Muscle layer of colon (tissue), 2 donors: ENCODE data around the gene TMUB1.

ENCODE experiments used
- H3K27ac ChIP-seq: one replicate; pipeline ENCODE4 v1.7.0; 2013; ENCODE audit warnings: low read depth, mild to moderate bottlenecking, low read length, moderate library complexity
- H3K27me3 ChIP-seq, 2 donors: one replicate each; pipeline ENCODE4 v1.7.0; 2013; ENCODE audit warnings: low read length in 2 of 2, mild to moderate bottlenecking in 2 of 2; ENCODE audit not compliant: insufficient read depth in 2 of 2, control insufficient read depth in 1 of 2
- H3K36me3 ChIP-seq: one replicate; pipeline ENCODE4 v1.7.0; 2013; ENCODE audit warnings: mild to moderate bottlenecking, low read length; ENCODE audit not compliant: insufficient read depth
- H3K4me1 ChIP-seq: one replicate; pipeline ENCODE4 v1.7.0; 2013; ENCODE audit warnings: mild to moderate bottlenecking, low read length; ENCODE audit not compliant: insufficient read depth
- H3K4me3 ChIP-seq, 2 donors: one replicate each; pipeline ENCODE4 v1.7.0; 2013; ENCODE audit warnings: low read length in 2 of 2, low read depth in 1 of 2, mild to moderate bottlenecking in 1 of 2, moderate library complexity in 1 of 2
- H3K9ac ChIP-seq: one replicate; pipeline ENCODE4 v1.7.0; 2013; ENCODE audit warnings: low read length
- H3K9me3 ChIP-seq: one replicate; pipeline ENCODE4 v1.7.0; 2013; ENCODE audit warnings: mild to moderate bottlenecking, low read length
- donor health status: abdominal sarcoma.
- donor health status: Adenocarcinoma of cecum.

TMUB1 gene

GRCh38 chr7:151078233-151079040, 4.9 kb downstream of the TMUB1 start:
- H3K36me3 ChIP-seq: peaks cover 29% of the 10 kb centered on the region
- H3K4me1 ChIP-seq: peaks cover 44% of the 10 kb centered on the region
- no peaks in the 10 kb centered on the region for H3K27me3 ChIP-seq
- no peaks in the 10 kb centered on the region for H3K9me3 ChIP-seq
- H3K4me3 ChIP-seq: no peak overlapping the region
- peak overlapping the region; percentile 24 for H3K27ac ChIP-seq
- H3K9ac ChIP-seq: no peak overlapping the region

- H3K4me3 ChIP-seq: no peak overlapping the region
- H3K27me3 ChIP-seq: no peaks in the 10 kb centered on the region
- no peak overlapping the region for H3K9ac ChIP-seq
- H3K9me3 ChIP-seq: no peaks in the 10 kb centered on the region
- H3K4me1 ChIP-seq: peaks cover 43% of the 10 kb centered on the region
- peak overlapping the region; percentile 24 for H3K27ac ChIP-seq
- peaks cover 29% of the 10 kb centered on the region for H3K36me3 ChIP-seq
Measured at GRCh38 chr7:151077705-151078232, 5.5 kb downstream of the TMUB1 start.

DNA sequence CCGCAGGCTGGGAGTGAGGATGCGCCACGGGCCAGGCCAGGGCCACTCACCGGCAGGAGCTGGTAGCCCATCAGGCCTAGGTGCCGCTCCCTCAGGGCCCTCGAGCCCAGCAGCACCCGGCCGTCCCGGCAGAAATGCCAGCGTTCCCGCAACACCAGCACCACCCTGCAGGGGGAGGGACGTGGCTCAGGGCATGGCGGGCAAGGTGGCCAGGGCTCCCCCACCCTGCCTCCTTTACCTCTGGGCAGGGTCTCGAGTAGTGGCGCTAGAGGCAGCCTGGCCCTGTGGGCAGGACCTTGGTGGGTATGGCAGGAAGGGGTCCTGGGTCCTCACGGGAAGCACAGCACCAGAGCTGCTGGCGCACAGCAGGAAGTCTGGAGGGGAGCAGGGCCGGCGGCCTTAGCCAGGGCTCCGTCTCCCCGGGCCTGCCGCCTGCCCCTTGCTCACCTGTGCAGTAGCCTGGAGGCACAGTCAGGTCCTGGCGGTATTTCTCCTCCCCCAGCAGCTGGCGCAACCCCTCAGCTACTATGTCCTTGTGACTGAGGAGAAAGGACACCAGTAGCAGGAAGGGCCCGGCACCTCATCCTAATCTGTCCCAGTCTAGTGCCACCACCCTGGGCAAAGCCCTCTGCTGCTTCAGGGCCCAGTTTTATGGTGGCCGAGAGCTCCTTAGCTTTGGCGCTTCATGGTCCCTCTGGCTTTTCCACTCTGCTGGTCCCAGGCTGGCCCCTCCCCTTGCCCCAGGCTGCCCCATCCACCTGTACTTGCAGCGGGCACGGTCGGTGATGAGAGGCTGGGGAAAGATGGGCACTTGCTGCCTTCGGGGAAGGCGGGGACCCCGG, 6.2 kb downstream of the TMUB1 start:
- peaks cover 32% of the 10 kb centered on the region for H3K36me3 ChIP-seq
- peak overlapping the region; percentile 24 for H3K27ac ChIP-seq
- H3K4me1 ChIP-seq: peaks cover 36% of the 10 kb centered on the region

DNA sequence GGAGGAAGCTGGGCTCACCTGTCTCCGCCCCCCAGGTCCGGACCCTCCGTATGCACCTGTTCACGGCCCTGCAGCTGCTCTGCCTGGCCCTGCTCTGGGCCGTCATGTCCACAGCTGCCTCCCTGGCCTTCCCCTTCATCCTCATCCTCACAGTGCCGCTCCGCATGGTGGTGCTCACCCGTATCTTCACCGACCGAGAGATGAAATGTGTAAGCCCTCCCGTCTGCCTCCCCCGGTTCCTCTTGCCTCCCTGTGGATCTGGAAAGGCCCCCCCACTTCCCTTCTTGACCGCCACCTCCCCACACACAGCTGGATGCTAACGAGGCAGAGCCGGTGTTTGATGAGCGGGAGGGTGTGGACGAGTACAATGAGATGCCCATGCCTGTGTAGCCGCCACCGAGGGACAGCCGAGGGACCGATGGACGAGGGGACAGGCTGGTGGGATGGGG, 7.3 kb downstream of the TMUB1 start:
- Histone ChIP-seq H3K9me3 (no peaks in the 10 kb centered on the region), H3K4me3 (no peak overlapping the region), H3K9ac (no peak overlapping the region), H3K36me3 (peaks cover 40% of the 10 kb centered on the region), H3K4me1 (peaks cover 28% of the 10 kb centered on the region), H3K27ac (no peak overlapping the region), H3K27me3 (no peaks in the 10 kb centered on the region)

More for the DNA sequence above, 6.2 kb downstream of the TMUB1 start:
- H3K9ac ChIP-seq: no peak overlapping the region
- H3K27me3 ChIP-seq: no peaks in the 10 kb centered on the region
- no peaks in the 10 kb centered on the region for H3K9me3 ChIP-seq
- H3K4me3 ChIP-seq: no peak overlapping the region

DNA sequence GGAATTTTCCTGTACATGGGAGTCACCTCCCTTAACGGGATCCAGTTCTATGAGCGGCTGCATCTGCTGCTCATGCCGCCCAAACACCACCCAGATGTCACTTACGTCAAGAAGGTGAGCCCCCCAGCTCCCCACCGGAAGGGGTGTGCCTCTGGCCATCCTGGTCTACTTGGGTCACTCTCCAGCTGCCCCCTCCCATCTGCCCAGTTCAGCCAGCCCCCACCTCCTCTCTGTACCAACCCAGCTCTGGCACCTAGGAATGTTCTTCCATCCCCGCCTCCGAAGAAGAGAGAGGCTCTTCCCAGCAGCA, 7.7 kb downstream of the TMUB1 start:
- peaks cover 44% of the 10 kb centered on the region for H3K36me3 ChIP-seq

GRCh38 chr7:151074817-151075661, 8.3 kb downstream of the TMUB1 start:
- Histone ChIP-seq H3K27ac (no peak overlapping the region), H3K27me3 (no peaks in the 10 kb centered on the region), H3K4me3 (no peak overlapping the region), H3K9me3 (no peaks in the 10 kb centered on the region), H3K4me1 (peaks cover 28% of the 10 kb centered on the region), H3K36me3 (peaks cover 50% of the 10 kb centered on the region), H3K9ac (no peak overlapping the region)

More for the DNA sequence above, 7.7 kb downstream of the TMUB1 start:
- no peak overlapping the region for H3K4me3 ChIP-seq
- H3K27me3 ChIP-seq: no peaks in the 10 kb centered on the region
- H3K9ac ChIP-seq: no peak overlapping the region
- H3K4me1 ChIP-seq: peaks cover 28% of the 10 kb centered on the region
- H3K27ac ChIP-seq: no peak overlapping the region
- H3K9me3 ChIP-seq: no peaks in the 10 kb centered on the region

GRCh38 chr7:151073990-151074389, 9.3 kb downstream of the TMUB1 start:
- Histone ChIP-seq H3K27ac (no peak overlapping the region), H3K4me3 (no peak overlapping the region), H3K9me3 (no peaks in the 10 kb centered on the region), H3K36me3 (peaks cover 61% of the 10 kb centered on the region), H3K9ac (no peak overlapping the region), H3K27me3 (no peaks in the 10 kb centered on the region), H3K4me1 (peaks cover 18% of the 10 kb centered on the region)

DNA sequence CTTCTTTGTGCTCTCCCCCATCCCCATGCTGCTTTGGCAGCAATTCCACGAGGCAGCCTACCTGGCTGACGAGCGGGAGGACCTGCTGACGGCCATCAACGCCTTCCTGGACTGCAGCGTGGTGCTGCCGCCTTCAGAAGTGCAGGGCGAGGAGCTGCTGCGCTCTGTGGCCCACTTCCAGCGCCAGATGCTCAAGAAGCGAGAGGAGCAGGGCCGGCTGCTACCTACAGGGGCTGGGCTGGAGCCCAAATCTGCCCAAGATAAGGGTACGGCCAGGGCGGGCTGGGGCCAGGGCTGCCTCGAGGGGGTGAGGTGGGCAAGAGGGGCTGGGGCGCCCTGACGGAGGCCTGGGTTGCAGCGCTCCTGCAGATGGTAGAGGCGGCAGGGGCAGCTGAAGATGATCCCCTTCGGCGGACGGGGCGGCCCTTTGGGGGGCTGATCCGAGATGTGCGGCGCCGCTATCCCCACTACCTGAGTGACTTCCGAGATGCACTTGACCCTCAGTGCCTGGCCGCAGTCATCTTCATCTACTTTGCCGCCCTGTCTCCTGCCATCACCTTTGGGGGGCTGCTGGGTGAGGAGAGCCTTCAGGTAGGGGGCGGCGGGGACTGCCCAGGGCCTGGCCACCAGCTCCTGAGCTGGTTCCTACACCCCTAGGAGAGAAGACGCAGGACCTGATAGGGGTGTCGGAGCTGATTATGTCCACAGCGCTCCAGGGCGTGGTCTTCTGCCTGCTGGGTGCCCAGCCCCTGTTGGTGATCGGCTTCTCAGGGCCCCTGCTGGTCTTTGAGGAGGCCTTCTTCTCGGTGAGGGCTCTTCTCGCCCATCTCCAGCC, 12.0 kb downstream of the TMUB1 start:
- Histone ChIP-seq H3K27me3 (no peaks in the 10 kb centered on the region), H3K36me3 (peaks cover 79% of the 10 kb centered on the region), H3K4me1 (no peaks in the 10 kb centered on the region), H3K4me3 (no peak overlapping the region), H3K27ac (no peak overlapping the region), H3K9me3 (no peaks in the 10 kb centered on the region), H3K9ac (no peak overlapping the region)

DNA sequence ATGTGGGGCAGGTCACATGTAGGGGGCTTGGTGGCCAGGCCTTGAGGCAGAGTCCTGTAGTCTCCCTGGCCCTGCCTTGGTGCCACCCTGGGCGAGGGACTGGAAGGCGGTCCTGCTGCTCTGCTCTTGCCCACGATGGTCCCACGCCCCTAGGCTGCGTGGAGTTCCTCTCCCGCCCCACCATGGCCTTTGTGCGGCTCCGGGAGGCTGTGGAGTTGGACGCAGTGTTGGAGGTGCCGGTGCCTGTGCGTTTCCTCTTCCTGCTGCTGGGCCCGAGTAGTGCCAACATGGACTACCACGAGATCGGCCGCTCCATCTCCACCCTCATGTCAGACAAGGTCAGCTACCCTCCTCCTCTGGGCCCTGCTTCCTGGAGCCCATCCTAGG, 12.7 kb downstream of the TMUB1 start:
- no peaks in the 10 kb centered on the region for H3K9me3 ChIP-seq
- H3K9ac ChIP-seq: no peak overlapping the region
- no peaks in the 10 kb centered on the region for H3K27me3 ChIP-seq
- H3K4me3 ChIP-seq: no peak overlapping the region
- H3K4me1 ChIP-seq: no peaks in the 10 kb centered on the region
- H3K27ac ChIP-seq: no peak overlapping the region
- H3K36me3 ChIP-seq: peaks cover 79% of the 10 kb centered on the region

DNA sequence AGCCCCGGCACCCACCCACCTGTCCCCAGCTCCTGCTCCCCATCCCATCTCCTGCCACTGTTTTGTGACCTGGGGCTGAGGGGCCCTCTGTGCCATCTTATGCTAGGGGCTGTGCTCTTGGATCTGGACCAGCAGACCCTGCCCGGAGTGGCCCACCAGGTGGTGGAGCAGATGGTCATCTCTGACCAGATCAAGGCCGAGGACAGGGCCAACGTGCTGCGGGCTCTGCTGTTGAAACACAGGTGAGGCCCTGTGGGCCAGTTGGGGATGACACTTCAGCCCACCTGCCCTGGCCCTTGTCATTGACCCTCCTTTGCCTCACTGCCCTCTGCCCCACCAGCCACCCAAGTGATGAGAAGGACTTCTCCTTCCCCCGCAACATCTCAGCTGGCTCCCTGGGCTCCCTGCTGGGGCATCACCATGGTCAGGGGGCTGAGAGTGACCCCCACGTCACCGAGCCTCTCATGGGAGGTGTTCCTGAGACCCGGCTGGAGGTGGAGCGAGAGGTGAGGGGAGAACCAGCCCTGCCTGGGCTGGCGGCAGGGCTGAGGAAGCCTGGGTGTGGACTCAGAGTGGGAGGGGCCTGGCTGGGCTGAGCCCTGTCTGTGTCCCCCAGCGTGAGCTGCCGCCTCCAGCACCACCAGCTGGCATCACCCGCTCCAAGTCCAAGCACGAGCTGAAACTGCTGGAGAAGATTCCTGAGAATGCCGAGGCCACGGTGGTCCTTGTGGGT, 13.3 kb downstream of the TMUB1 start:
- H3K4me3 ChIP-seq: no peak overlapping the region
- no peak overlapping the region for H3K27ac ChIP-seq
- H3K36me3 ChIP-seq: peaks cover 79% of the 10 kb centered on the region
- H3K27me3 ChIP-seq: no peaks in the 10 kb centered on the region
- no peaks in the 10 kb centered on the region for H3K4me1 ChIP-seq
- no peak overlapping the region for H3K9ac ChIP-seq
- H3K9me3 ChIP-seq: no peaks in the 10 kb centered on the region
